Measurements from ENCODE around the gene PCSK2.

Gene PCSK2

DNA sequence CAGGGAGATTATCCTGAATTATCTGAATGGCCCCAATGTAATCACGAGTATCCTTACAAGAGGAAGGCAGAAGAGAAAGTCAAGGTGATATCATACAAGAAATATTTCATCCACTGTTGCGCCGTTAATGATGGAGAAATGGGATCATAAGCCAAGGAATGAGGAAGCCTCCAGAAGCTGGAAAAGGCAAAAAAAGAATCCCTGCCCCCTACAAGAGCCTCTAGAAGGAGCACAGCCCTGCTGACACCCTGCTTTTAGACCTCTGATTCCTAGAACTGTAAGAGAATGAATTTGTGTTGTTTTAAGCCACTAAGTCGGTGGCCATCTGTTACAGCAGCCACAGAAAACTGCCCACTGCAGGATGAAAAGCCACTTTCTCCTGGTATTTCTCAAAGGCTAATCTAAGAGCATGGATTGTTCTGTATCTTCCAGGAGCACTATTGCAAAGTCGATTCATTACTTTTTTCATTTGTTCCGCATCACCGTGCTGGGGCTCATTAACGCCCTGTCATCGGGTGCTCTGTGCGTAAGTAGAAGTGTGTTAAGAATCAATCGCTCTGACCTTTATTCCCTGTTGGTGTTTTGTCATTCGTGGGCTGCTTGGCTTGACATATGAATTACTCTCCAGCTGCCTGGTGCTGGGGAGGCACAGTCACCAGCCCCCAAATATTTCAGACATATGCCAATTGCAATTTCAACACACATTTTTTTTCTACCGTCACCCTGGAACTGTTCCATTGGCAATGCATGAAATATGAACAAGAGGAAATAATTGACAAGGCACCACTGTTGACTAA lies 117.0 kb downstream of the PCSK2 start:
- Histone ChIP-seq H3K36me3 (ENCODE audit: insufficient read depth, low read length) (no peaks in the 10 kb centered on the region), H3K27ac (ENCODE audit: low read depth, low read length) (no peak overlapping the region), H3K9me3 (ENCODE audit: low read length) (no peaks in the 10 kb centered on the region)

DNA sequence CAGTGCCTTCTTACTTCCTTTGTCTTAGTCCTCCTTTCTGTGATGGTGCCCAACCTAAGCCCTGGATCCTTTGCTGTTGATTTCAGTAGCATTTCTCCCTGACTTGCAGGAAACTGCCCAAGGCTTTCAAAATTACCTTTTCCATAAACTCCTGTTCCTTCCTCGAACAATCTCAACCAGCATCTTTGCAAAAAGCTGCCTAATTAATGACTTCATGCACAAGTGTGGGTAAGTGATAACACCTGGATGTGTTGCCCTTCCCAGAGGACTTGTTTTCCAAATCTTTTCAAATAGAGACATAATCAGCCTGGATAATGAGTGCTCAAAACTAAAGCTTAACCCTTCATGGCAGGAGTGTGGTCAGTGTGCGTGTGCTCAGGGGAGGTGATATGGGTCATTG lies 118.0 kb downstream of the PCSK2 start:
- H3K27me3 ChIP-seq (ENCODE audit: control insufficient read depth in 1 of 2, insufficient read depth in 2 of 2, low read length in 2 of 2): no peaks in the 10 kb centered on the region
- no peak overlapping the region for H3K9ac ChIP-seq (ENCODE audit: low read length)
- H3K9me3 ChIP-seq (ENCODE audit: low read length): no peaks in the 10 kb centered on the region
- no peaks in the 10 kb centered on the region for H3K4me1 ChIP-seq (ENCODE audit: insufficient read depth, low read length)
- no peak overlapping the region for H3K4me3 ChIP-seq (ENCODE audit: low read depth in 1 of 2, low read length in 2 of 2)
- no peak overlapping the region for H3K27ac ChIP-seq (ENCODE audit: low read depth, low read length)
- H3K36me3 ChIP-seq (ENCODE audit: insufficient read depth, low read length): no peaks in the 10 kb centered on the region

More for the DNA sequence above, 117.0 kb downstream of the PCSK2 start:
- Histone ChIP-seq H3K4me1 (ENCODE audit: insufficient read depth, low read length) (no peaks in the 10 kb centered on the region), H3K4me3 (ENCODE audit: low read depth in 1 of 2, low read length in 2 of 2) (no peak overlapping the region), H3K9ac (ENCODE audit: low read length) (no peak overlapping the region), H3K27me3 (ENCODE audit: control insufficient read depth in 1 of 2, insufficient read depth in 2 of 2, low read length in 2 of 2) (no peaks in the 10 kb centered on the region)

DNA sequence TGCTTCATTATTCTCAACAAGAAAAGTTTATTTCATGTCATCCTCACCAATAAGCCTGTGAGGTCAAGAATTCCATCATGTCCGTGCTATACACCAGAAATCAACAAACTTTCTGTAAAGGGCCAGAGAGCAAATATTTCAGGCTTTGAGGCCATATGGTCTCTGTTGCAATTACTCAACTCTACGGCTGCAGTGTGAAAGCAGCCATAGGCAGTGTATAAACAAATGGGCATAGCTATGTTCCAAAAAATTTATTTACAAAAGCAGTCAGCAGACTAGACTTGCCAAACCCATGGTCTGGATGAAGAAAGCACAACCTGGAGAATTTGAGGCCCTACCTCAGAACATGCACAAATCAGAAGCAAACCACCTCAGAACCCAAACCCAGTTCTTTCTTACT lies 118.5 kb downstream of the PCSK2 start:
- H3K4me3 ChIP-seq (ENCODE audit: low read depth in 1 of 2, low read length in 2 of 2): no peak overlapping the region
- H3K27ac ChIP-seq (ENCODE audit: low read depth, low read length): no peak overlapping the region
- no peak overlapping the region for H3K9ac ChIP-seq (ENCODE audit: low read length)
- H3K27me3 ChIP-seq (ENCODE audit: control insufficient read depth in 1 of 2, insufficient read depth in 2 of 2, low read length in 2 of 2): no peaks in the 10 kb centered on the region
- no peaks in the 10 kb centered on the region for H3K4me1 ChIP-seq (ENCODE audit: insufficient read depth, low read length)
- no peaks in the 10 kb centered on the region for H3K9me3 ChIP-seq (ENCODE audit: low read length)
- no peaks in the 10 kb centered on the region for H3K36me3 ChIP-seq (ENCODE audit: insufficient read depth, low read length)

DNA sequence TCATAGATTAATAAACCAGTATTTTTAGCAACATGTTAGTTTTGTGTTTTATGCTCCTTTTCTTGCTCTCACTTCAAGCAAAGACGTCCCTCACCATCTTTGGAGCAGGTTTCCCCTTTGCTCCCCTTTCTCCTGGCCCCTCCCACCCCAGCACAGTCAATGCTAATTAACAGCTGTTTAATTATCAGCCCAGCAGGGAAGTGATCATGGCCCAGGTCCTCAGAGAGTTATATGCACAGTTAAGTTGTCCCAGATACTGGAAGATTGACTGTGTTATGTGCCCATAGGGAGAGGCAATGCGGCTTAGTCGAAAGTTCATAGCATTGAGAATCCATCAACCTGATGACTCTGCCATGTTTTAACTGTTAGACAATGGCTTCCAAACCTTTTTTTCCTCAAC lies 123.5 kb downstream of the PCSK2 start:
- Histone ChIP-seq H3K27ac (ENCODE audit: low read depth, low read length) (no peak overlapping the region), H3K9me3 (ENCODE audit: low read length) (no peaks in the 10 kb centered on the region), H3K4me1 (ENCODE audit: insufficient read depth, low read length) (no peaks in the 10 kb centered on the region), H3K27me3 (ENCODE audit: control insufficient read depth in 1 of 2, insufficient read depth in 2 of 2, low read length in 2 of 2) (no peaks in the 10 kb centered on the region), H3K4me3 (ENCODE audit: low read depth in 1 of 2, low read length in 2 of 2) (no peak overlapping the region), H3K9ac (ENCODE audit: low read length) (no peak overlapping the region), H3K36me3 (ENCODE audit: insufficient read depth, low read length) (no peaks in the 10 kb centered on the region)

DNA sequence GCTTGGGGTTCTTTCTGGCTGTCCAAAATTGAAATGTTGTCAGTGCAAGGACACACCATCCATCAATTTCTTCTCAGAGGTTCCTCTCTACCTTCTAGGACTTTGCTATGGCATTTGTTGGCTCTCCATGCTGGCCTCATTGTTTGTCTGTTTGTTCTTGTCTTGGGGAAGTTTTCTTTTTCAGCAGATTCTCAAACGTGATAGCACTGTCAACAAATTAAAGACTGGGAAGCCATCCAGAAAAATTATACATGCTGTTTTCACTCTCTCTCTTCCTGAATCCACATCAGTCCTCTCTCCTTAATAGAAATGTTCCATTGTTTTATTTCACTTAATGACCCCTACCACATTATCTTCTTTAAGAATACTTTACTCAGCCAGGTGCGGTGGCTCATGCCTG lies 130.4 kb downstream of the PCSK2 start:
- no peak overlapping the region for H3K27ac ChIP-seq (ENCODE audit: low read depth, low read length)
- H3K9ac ChIP-seq (ENCODE audit: low read length): no peak overlapping the region
- no peaks in the 10 kb centered on the region for H3K9me3 ChIP-seq (ENCODE audit: low read length)
- H3K36me3 ChIP-seq (ENCODE audit: insufficient read depth, low read length): no peaks in the 10 kb centered on the region
- no peaks in the 10 kb centered on the region for H3K27me3 ChIP-seq (ENCODE audit: control insufficient read depth in 1 of 2, insufficient read depth in 2 of 2, low read length in 2 of 2)
- H3K4me3 ChIP-seq (ENCODE audit: low read depth in 1 of 2, low read length in 2 of 2): no peak overlapping the region
- no peaks in the 10 kb centered on the region for H3K4me1 ChIP-seq (ENCODE audit: insufficient read depth, low read length)

DNA sequence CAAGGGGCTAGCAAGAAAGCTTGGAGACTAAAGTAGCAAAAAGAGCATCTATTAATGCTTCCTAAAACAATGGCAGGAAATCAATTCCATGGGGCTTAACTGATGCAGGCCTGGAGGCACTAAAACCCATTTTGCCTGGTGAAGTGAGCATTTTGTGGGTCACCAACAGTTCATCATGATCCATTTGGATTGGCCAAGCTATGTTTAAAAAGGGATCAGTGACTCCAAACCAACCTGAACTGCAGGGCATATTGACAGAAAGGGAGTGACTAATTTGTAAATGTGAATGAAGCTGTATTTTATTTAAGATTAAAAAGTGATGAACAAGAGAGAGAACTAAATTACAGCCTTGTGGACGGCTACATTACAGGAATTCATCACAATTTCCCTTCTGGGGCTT lies 132.0 kb downstream of the PCSK2 start:
- Histone ChIP-seq H3K4me1 (ENCODE audit: insufficient read depth, low read length) (no peaks in the 10 kb centered on the region), H3K36me3 (ENCODE audit: insufficient read depth, low read length) (no peaks in the 10 kb centered on the region), H3K27me3 (ENCODE audit: control insufficient read depth in 1 of 2, insufficient read depth in 2 of 2, low read length in 2 of 2) (no peaks in the 10 kb centered on the region), H3K4me3 (ENCODE audit: low read depth in 1 of 2, low read length in 2 of 2) (no peak overlapping the region), H3K9ac (ENCODE audit: low read length) (no peak overlapping the region), H3K27ac (ENCODE audit: low read depth, low read length) (no peak overlapping the region), H3K9me3 (ENCODE audit: low read length) (no peaks in the 10 kb centered on the region)

DNA sequence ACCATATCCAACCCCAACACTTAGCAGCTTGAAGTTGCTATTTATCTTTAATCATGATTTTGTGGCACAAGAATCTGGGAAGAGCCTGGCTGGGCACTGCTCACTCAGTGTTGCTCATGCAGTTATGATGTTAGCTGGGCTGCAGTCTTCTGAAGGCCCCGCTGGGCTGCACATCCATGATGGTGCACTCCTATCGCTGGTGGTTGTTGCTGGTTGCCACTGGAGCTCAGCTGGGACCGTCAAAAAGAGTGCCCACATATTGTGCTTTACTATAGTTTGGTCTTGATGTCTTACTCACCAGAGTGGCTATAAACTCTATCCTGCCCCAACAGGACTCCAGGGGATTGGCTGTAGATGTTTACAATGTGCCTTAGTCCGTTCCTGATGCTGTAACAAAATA lies 137.8 kb downstream of the PCSK2 start:
- H3K4me1 ChIP-seq (ENCODE audit: insufficient read depth, low read length): no peaks in the 10 kb centered on the region
- H3K27ac ChIP-seq (ENCODE audit: low read depth, low read length): no peak overlapping the region
- H3K4me3 ChIP-seq (ENCODE audit: low read depth in 1 of 2, low read length in 2 of 2): no peak overlapping the region
- H3K36me3 ChIP-seq (ENCODE audit: insufficient read depth, low read length): no peaks in the 10 kb centered on the region
- no peaks in the 10 kb centered on the region for H3K27me3 ChIP-seq (ENCODE audit: control insufficient read depth in 1 of 2, insufficient read depth in 2 of 2, low read length in 2 of 2)
- no peak overlapping the region for H3K9ac ChIP-seq (ENCODE audit: low read length)
- H3K9me3 ChIP-seq (ENCODE audit: low read length): no peaks in the 10 kb centered on the region

DNA sequence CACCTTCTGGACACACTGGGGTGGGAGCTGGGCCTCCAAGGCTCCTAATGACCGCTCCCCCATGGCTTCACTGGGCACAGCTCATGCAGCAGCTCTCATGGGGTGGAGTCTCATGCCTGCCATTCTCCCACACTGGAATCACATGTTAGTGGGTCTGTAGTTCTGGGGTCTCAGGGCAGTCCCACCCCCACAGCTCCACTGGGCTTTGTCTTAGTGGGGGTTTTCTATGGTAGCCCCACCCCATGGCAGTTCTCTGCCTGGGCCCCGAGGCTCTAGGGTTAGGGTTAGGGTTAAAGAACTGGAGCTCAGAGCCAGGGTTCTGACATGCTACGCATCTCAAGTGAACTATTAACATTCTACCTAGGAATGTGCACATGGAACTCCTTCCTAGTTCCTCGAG lies 139.0 kb downstream of the PCSK2 start:
- H3K27me3 ChIP-seq (ENCODE audit: control insufficient read depth in 1 of 2, insufficient read depth in 2 of 2, low read length in 2 of 2): no peaks in the 10 kb centered on the region
- no peak overlapping the region for H3K9ac ChIP-seq (ENCODE audit: low read length)
- H3K9me3 ChIP-seq (ENCODE audit: low read length): no peaks in the 10 kb centered on the region
- H3K27ac ChIP-seq (ENCODE audit: low read depth, low read length): no peak overlapping the region
- H3K36me3 ChIP-seq (ENCODE audit: insufficient read depth, low read length): no peaks in the 10 kb centered on the region
- no peaks in the 10 kb centered on the region for H3K4me1 ChIP-seq (ENCODE audit: insufficient read depth, low read length)
- no peak overlapping the region for H3K4me3 ChIP-seq (ENCODE audit: low read depth in 1 of 2, low read length in 2 of 2)

DNA sequence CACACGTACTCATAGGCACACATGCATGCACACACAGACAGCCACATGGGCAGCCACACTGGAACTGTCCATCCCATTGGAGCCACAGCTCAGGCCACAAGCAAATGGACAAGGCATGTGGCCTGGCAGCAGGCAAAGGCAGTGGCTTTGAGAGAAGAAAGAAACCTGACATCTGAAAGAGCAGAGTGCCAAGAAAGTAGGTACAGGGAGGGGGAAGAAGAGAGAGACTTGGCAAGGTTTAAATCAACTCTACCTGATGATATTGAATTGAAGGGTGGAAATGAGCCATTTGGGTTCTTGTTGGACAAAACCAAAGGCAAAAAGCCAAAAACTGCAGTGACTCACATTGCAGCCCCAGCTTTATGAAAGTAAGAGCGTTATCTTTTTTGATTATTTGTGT lies 142.7 kb downstream of the PCSK2 start:
- Histone ChIP-seq H3K27me3 (ENCODE audit: control insufficient read depth in 1 of 2, insufficient read depth in 2 of 2, low read length in 2 of 2) (no peaks in the 10 kb centered on the region), H3K27ac (ENCODE audit: low read depth, low read length) (no peak overlapping the region), H3K36me3 (ENCODE audit: insufficient read depth, low read length) (no peaks in the 10 kb centered on the region), H3K9me3 (ENCODE audit: low read length) (no peaks in the 10 kb centered on the region), H3K4me1 (ENCODE audit: insufficient read depth, low read length) (no peaks in the 10 kb centered on the region), H3K4me3 (ENCODE audit: low read depth in 1 of 2, low read length in 2 of 2) (no peak overlapping the region), H3K9ac (ENCODE audit: low read length) (no peak overlapping the region)

DNA sequence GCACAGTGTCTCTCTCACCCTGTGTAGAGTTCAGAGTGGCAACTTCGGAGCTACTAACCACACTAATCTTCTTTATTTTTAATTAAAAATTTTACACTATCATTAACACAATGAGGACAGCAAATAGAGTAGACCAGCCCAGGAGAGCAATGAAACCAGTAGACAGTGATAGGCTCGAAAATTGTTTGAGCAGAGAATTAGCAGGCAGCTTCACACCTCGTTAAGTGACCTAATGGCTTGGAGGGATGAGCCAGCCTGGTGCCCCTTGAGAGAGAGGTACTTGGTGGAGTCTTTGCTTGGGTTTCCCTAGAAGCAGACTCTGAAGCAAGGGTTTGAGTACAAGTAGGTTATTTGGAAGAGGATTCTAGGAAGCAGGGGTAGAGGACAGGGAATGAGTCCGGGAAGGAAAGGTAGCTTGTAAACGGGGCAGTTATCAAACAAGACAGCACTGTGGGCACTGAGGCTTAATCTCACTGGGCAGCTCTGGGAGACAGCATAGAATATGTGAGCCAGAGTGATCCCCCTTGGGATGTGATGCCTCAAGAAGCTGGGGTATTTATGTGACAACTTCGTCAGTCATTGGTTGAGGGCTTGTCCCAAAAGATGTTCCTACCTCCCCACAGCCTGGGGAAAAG lies 146.1 kb downstream of the PCSK2 start:
- H3K4me3 ChIP-seq (ENCODE audit: low read depth in 1 of 2, low read length in 2 of 2): no peak overlapping the region

DNA sequence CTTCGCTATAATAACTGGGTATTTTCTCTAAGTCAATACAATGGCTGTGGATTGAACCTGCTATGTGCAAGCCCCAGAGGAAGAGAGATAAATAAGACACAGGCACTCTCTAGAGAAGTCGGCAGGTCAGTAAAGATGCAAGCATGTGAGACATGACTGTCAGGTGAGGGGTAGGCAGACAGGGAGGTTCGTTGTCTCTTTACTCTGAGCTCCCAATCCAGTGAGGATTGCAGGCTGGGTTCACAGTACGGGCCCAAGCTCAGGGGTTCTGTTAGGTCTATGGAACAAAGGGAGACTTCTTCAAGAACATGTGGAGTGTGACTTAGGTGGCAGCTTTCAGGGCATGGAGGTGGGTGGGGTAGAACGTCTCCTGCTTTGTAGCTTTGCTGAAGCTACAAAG lies 147.2 kb downstream of the PCSK2 start:
- H3K9ac ChIP-seq (ENCODE audit: low read length): no peak overlapping the region
- no peak overlapping the region for H3K27ac ChIP-seq (ENCODE audit: low read depth, low read length)
- no peak overlapping the region for H3K4me3 ChIP-seq (ENCODE audit: low read depth in 1 of 2, low read length in 2 of 2)
- H3K27me3 ChIP-seq (ENCODE audit: control insufficient read depth in 1 of 2, insufficient read depth in 2 of 2, low read length in 2 of 2): no peaks in the 10 kb centered on the region
- no peaks in the 10 kb centered on the region for H3K9me3 ChIP-seq (ENCODE audit: low read length)
- no peaks in the 10 kb centered on the region for H3K4me1 ChIP-seq (ENCODE audit: insufficient read depth, low read length)
- H3K36me3 ChIP-seq (ENCODE audit: insufficient read depth, low read length): no peaks in the 10 kb centered on the region

More for the DNA sequence above, 146.1 kb downstream of the PCSK2 start:
- H3K27ac ChIP-seq (ENCODE audit: low read depth, low read length): no peak overlapping the region
- H3K9ac ChIP-seq (ENCODE audit: low read length): no peak overlapping the region
- H3K36me3 ChIP-seq (ENCODE audit: insufficient read depth, low read length): no peaks in the 10 kb centered on the region
- H3K9me3 ChIP-seq (ENCODE audit: low read length): no peaks in the 10 kb centered on the region
- H3K27me3 ChIP-seq (ENCODE audit: control insufficient read depth in 1 of 2, insufficient read depth in 2 of 2, low read length in 2 of 2): no peaks in the 10 kb centered on the region
- no peaks in the 10 kb centered on the region for H3K4me1 ChIP-seq (ENCODE audit: insufficient read depth, low read length)

DNA sequence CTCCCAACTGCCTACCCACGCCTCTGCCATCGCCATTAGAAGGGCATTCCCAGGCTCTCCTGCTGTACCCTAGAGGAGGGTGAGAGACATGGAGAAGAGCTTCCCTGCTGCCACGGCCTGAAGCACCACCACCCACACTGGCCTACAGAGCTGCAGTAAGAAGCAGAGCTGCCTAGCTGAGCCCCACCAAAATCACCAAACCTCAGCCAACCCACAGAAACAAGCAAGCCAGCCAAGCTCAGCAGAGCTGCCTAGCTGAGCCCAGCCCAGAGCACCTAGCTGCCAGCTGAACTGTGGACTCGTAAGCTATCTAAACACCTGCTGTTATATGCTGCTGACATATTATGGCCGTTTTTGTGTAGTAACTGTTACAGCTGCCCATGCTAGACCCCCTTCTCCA lies 149.2 kb downstream of the PCSK2 start:
- Histone ChIP-seq H3K9ac (ENCODE audit: low read length) (no peak overlapping the region), H3K27ac (ENCODE audit: low read depth, low read length) (no peak overlapping the region), H3K9me3 (ENCODE audit: low read length) (no peaks in the 10 kb centered on the region), H3K4me1 (ENCODE audit: insufficient read depth, low read length) (no peaks in the 10 kb centered on the region), H3K27me3 (ENCODE audit: control insufficient read depth in 1 of 2, insufficient read depth in 2 of 2, low read length in 2 of 2) (no peaks in the 10 kb centered on the region), H3K4me3 (ENCODE audit: low read depth in 1 of 2, low read length in 2 of 2) (no peak overlapping the region), H3K36me3 (ENCODE audit: insufficient read depth, low read length) (no peaks in the 10 kb centered on the region)

Data from muscle layer of colon (tissue), 2 donors.